Muscle of leg (tissue), 11 donors: ENCODE data around the gene ABCC2. TPM values are rescaled to one million over a fixed set of nuclear protein-coding genes. Genes with fewer than 3 reads are reported as not detected.
A peak's percentile ranks its signal among the peaks of the same experiment; 100 is the strongest.

Source experiments
- DNase-seq: peaks from one replicate; pipeline ENCODE4 v3.0.0; 2013
- H3K27ac ChIP-seq: one replicate; pipeline ENCODE4 v1.5.1; 2013; ENCODE audit warnings: mild to moderate bottlenecking, low read length, control low read depth
- H3K27me3 ChIP-seq: one replicate; pipeline ENCODE4 v1.6.1; 2013; ENCODE audit warnings: low read length; ENCODE audit not compliant: control insufficient read depth, insufficient read depth
- H3K36me3 ChIP-seq: one replicate; pipeline ENCODE4 v1.6.1; 2013; ENCODE audit warnings: low read length; ENCODE audit not compliant: control insufficient read depth, insufficient read depth
- H3K4me1 ChIP-seq: one replicate; pipeline ENCODE4 v1.6.1; 2013; ENCODE audit warnings: low read length; ENCODE audit not compliant: control insufficient read depth, insufficient read depth
- H3K4me3 ChIP-seq: one replicate; pipeline ENCODE4 v1.5.1; 2013; ENCODE audit warnings: low read length, control low read depth
- H3K9me3 ChIP-seq: replicated peaks from 2 replicates; pipeline ENCODE4 v1.6.1; 2013; ENCODE audit warnings: low read depth, low read length; ENCODE audit not compliant: control insufficient read depth
- WGBS: methylation state at CpG from one replicate; pipeline ENCODE4 v1.1.5; 2013; ENCODE audit warnings: missing lambda C conversion rate; ENCODE audit not compliant: insufficient coverage; 5-methylcytosine and 5-hydroxymethylcytosine counted together
- polyA plus RNA-seq, 8 donors: library from polyadenylated mRNA; unstranded; fragments of 120-200 nt; gene quantifications; one replicate each; pipeline versions ENCODE4 v1.2.1 to v1.2.3, GENCODE V29; 2013; ENCODE audit warnings: inconsistent platforms in 1 of 8, low replicate concordance in 1 of 8; ENCODE audit not compliant: insufficient read length in 8 of 8, insufficient read depth in 1 of 8
- total RNA-seq: library from RNA; stranded (reverse); fragments of 120-200 nt; gene quantifications from one replicate; pipeline ENCODE4 v1.2.4, GENCODE V29; 2013

ABCC2 gene
- total and polyA plus RNA-seq, 9 donors, result 0.42 to 4.0 (median 0.74) TPM

DNA sequence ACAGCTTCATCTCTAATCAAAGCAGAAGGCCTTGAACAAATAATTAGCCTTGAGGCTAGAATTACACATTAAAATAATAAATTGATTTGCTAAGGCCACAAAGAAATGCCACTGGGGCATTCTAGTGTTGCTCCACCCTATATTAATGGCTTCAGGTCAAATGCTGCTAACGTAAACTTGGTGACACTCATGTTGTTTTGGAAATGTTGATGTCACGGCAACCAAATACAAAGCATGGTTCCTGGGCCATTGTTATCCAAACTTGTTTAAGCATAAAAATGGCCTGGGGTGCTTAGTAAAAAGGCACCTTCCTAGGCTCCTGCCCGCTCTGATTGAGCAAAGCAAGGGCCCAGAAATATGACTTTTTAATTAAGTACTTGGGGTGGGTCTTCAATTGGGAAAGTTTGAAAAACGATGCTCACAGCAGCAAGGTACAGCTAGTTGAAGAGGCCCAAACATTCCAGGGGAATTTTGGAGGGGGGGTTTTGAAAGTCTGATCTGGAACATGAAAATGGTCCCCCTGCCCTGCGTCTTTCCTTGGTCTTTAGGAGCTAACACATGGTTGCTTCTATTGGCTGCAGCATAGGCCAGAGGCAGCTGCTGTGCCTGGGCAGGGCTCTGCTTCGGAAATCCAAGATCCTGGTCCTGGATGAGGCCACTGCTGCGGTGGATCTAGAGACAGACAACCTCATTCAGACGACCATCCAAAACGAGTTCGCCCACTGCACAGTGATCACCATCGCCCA, 67.8 kb downstream of the ABCC2 start:
- DNase-seq, result peak; percentile 85
- no peaks in the 10 kb centered on the region for H3K36me3 ChIP-seq
- peak overlapping the region; percentile 38 for H3K27ac ChIP-seq
- 66% methylated on average over 5 of the region's 11 CpGs for WGBS
- peaks cover 20% of the 10 kb centered on the region for H3K4me1 ChIP-seq
- H3K9me3 ChIP-seq, result no peaks in the 10 kb centered on the region
- H3K4me3 ChIP-seq, result no peak overlapping the region
- no peaks in the 10 kb centered on the region for H3K27me3 ChIP-seq

DNA sequence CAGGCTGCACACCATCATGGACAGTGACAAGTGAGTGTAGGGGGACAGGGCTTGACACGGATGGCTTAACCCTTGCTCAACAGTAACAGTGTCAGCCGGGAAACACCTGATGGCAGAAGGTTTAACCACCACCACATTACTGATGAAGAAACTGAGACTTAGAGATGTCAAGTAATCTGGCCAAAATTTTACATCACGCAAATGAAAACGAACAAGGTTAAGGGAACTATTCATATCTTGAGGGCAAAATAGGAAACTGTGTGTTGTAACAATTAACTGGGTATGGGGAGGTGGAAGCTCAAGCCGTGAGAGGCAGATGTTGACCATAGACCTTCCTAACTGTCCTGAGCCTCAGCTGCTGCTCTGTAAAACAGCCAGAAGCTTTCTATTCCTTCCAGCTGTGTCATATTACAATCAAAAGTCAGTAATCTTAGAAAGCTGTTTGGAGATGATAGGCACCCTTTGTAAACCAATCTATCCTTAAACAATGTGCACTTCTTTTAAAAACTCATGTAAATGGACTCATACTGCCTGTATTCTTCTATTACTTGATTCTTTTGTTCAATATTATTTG, 68.4 kb downstream of the ABCC2 start:
- Histone ChIP-seq H3K36me3 (no peaks in the 10 kb centered on the region), H3K27me3 (no peaks in the 10 kb centered on the region), H3K9me3 (no peaks in the 10 kb centered on the region), H3K27ac (peak overlapping the region; percentile 9), H3K4me3 (no peak overlapping the region), H3K4me1 (peaks cover 17% of the 10 kb centered on the region)
- WGBS, result no CpG with 5 or more reads among the region's 5 CpGs
- DNase-seq, result peak; percentile 31

DNA sequence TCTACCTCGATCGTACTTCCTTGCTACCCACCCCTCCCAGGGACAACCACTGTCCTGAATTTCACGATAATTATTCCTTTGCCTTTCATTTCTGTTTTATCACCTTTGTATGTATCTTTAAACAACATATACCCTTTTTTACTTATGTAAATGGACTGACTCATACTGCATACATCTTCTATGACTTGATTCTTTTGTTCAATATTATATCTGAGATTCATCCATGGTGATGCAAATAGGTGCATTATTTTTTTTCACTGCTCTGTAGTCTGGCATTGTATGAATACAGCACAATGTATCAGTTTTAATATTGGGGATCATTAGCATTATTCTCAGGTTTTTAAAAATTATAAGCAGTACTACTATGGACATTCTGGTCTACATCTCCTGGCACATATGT, 69.4 kb downstream of the ABCC2 start:
- Histone ChIP-seq H3K27me3 (no peaks in the 10 kb centered on the region), H3K9me3 (no peaks in the 10 kb centered on the region), H3K4me1 (peaks cover 11% of the 10 kb centered on the region), H3K27ac (no peak overlapping the region), H3K36me3 (no peaks in the 10 kb centered on the region), H3K4me3 (no peak overlapping the region)
- no CpG with 5 or more reads among the region's 3 CpGs for WGBS
- no peak for DNase-seq

DNA sequence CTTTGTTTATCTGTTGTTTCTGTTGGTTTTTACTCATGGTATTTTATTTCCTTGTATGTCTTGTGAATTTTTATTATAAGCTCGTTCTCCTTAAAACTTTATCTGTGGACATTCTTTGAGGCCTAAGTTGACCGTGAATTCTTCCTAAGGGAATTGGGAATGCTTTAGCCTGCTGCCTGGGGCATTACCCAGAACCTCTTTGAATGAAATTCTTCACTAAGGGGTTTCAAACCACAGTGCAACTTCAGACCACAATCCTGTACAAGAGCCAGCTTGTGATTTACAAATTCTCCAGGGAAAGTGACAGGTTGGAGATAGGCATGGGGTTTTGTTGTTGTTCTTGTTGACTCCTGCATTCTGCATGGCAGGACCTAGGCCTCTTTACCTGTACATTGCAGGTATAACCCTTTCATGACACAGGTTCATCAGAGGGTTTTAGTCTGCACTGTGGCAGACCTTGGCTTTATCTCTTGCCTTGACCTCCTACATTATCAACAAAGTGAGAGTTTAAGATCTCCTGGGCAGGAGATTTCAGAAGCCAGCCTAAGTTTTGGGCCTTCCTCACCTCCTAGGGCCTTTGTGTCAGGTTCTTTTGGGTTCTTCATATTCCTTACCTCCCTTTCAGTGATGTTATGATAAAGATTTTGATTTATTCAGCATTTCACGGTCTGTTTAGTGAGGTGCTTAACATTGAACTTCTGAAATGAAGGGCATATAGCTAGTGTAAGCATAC, 70.2 kb downstream of the ABCC2 start:
- Histone ChIP-seq H3K27ac (no peak overlapping the region), H3K9me3 (no peaks in the 10 kb centered on the region), H3K27me3 (no peaks in the 10 kb centered on the region), H3K36me3 (no peaks in the 10 kb centered on the region), H3K4me1 (peaks cover 11% of the 10 kb centered on the region), H3K4me3 (no peak overlapping the region)
- no CpG with 5 or more reads among the region's 3 CpGs for WGBS
- no peak for DNase-seq

DNA sequence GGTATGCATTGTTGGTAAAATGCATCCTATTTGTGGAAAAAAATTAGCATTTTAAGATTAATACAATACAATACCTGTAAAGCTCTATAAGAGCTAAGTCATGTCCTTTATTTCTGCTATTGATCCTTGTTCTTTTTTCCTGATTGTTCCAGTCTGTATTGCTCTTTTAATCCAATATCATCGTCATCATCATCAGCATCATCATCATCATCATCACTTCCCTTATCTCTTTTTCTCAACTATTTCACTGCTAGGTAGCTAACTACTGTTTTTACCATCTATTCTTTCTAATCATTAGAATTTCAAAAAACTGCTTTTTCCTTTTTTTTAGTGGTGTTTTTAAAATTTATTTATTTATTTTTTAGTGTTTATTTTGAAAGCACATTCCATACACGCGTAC, 71.2 kb downstream of the ABCC2 start:
- Histone ChIP-seq H3K4me1 (peaks cover 11% of the 10 kb centered on the region), H3K9me3 (no peaks in the 10 kb centered on the region), H3K27me3 (no peaks in the 10 kb centered on the region), H3K36me3 (no peaks in the 10 kb centered on the region), H3K27ac (no peak overlapping the region), H3K4me3 (no peak overlapping the region)
- DNase-seq, result no peak
- WGBS, result no CpG with 5 or more reads among the region's 3 CpGs

DNA sequence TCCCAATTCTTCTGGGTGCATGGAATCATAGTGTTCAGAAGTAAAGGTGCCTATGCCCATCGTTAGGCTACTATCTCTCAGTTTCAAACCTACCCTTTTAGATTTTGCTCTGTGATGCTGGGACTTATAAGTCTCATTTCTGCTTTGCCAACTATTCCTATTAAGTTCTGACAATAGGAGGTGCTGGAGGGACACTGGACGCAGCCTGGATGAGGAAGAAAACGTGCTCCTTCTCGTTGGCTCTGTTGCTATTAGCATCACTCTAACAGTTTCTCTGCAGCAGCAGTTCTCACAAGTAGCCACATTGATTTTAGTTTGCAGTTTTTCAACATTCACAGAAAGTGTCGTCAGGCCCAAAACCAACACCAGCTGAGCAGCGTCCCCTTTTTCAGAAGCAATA, 72.4 kb downstream of the ABCC2 start:
- no peaks in the 10 kb centered on the region for H3K27me3 ChIP-seq
- 32% methylated on average over 4 of the region's 6 CpGs for WGBS
- no peak overlapping the region for H3K4me3 ChIP-seq
- peaks cover 11% of the 10 kb centered on the region for H3K4me1 ChIP-seq
- no peak overlapping the region for H3K27ac ChIP-seq
- peak; percentile 89 for DNase-seq
- H3K36me3 ChIP-seq, result no peaks in the 10 kb centered on the region
- H3K9me3 ChIP-seq, result no peaks in the 10 kb centered on the region

DNA sequence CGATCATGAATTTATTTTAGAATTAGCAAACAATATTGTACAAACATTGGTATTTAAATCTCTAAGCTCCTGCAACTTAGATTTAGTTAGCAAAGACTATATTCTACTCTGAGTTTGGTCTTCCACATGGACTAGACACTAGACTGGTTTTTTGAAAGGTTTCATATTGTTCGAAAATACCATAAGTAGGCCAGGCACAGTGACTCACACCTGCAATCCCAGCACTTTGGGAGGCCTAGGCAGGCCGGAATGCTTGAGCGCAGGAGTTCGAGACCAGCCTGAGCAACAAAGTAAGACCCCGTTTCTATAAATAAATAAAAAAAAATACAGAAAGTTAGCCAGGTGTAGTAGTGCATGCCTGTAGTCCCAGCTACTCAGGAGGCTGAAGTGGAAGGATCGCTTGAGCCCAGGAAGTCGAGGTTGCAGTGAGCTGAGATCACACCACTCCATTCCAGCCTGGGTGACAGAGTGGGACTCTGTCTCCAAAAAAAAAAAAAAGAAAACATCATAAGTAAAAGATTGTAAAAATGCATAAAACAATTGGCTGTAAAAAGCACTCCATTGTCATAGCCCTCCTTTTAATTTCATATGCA, 73.1 kb downstream of the ABCC2 start:
- H3K4me1 ChIP-seq, result peaks cover 4% of the 10 kb centered on the region
- H3K4me3 ChIP-seq, result no peak overlapping the region
- H3K36me3 ChIP-seq, result no peaks in the 10 kb centered on the region
- no peak for DNase-seq
- no peak overlapping the region for H3K27ac ChIP-seq
- H3K9me3 ChIP-seq, result no peaks in the 10 kb centered on the region
- no peaks in the 10 kb centered on the region for H3K27me3 ChIP-seq
- 67% methylated on average over 1 of the region's 8 CpGs for WGBS

DNA sequence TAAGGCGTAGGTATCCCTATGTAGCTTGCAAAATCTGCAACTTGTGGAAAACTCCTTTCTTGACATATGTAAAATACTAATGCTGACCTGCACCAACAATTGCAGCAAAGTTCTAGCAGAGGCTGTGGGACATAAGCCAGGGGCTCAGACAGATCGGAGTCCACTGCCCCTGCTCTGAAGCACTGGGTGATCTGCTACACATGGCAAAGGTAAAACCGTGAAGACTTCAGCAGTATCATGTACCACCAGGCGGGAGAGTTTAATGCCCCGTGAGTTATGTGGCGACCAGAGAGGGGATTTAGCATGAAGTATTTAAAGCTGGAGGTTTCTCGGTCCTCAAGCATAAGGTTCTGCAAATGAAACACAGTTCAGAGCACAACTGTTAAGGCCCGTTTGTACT, 76.4 kb downstream of the ABCC2 start:
- WGBS, result 44% methylated on average over 3 of the region's 8 CpGs
- H3K36me3 ChIP-seq, result no peaks in the 10 kb centered on the region
- H3K4me1 ChIP-seq, result no peaks in the 10 kb centered on the region
- no peak for DNase-seq
- no peak overlapping the region for H3K4me3 ChIP-seq
- no peak overlapping the region for H3K27ac ChIP-seq
- H3K27me3 ChIP-seq, result no peaks in the 10 kb centered on the region
- no peaks in the 10 kb centered on the region for H3K9me3 ChIP-seq

DNA sequence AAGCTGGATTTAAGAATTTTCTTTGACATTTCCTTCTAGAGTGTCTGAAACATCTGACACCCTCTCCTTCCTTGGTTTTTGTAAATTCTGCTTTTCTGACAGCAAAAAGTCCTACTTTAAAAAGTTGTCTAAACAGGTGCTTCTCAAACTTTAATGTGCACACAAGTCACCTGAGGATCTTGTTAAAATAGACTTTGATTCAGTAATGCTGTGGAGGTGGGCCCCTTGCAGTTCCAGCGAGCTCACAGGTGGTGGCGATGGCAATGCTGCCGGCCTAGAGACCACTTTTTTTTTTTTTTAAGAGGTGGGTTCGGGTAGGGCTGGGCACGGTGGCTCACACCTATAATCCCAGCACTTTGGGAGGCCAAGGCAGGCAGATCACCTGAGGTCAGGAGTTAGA, 77.1 kb downstream of the ABCC2 start:
- Histone ChIP-seq H3K4me1 (no peaks in the 10 kb centered on the region), H3K27me3 (no peaks in the 10 kb centered on the region), H3K27ac (no peak overlapping the region), H3K4me3 (no peak overlapping the region), H3K9me3 (no peaks in the 10 kb centered on the region), H3K36me3 (no peaks in the 10 kb centered on the region)
- 28% methylated on average over 2 of the region's 5 CpGs for WGBS
- no peak for DNase-seq

DNA sequence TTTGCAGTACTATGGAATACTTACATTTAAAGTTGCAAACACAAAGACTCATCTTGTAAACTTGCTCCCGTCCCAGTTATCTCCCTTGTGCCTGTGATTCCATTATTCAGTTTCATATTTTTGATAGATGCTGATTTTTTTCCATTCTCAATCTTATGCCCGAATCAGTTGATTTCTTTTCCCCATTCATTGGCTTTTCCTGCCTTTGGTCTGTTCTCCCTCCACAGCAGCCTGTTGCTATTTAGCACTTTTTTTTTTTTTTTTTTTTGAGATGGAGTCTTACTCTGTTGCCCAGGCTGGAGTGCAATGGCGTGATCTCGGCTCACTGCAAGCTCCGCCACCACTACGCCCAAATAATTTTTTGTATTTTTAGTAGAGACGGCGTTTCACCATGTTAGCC, 78.0 kb downstream of the ABCC2 start:
- no peaks in the 10 kb centered on the region for H3K36me3 ChIP-seq
- no peaks in the 10 kb centered on the region for H3K9me3 ChIP-seq
- WGBS, result 93% methylated on average over 3 of the region's 8 CpGs
- no peaks in the 10 kb centered on the region for H3K27me3 ChIP-seq
- no peak overlapping the region for H3K4me3 ChIP-seq
- H3K27ac ChIP-seq, result no peak overlapping the region
- DNase-seq, result no peak
- H3K4me1 ChIP-seq, result no peaks in the 10 kb centered on the region
